Erythroblast (primary cell): ENCODE data around the gene CLIP3.

Experiments
- GATA1 ChIP-seq: IDR thresholded peaks from 2 replicates; pipeline ENCODE4 v1.6.1; 2011; ENCODE audit warnings: low read depth, mild to moderate bottlenecking, control low read depth, low read length, moderate library complexity
- POLR2A ChIP-seq: IDR thresholded peaks from 2 replicates; pipeline ENCODE4 v1.6.1; 2011; ENCODE audit warnings: mild to moderate bottlenecking, low read length

- TF ChIP-seq POLR2A (no peak), GATA1 (no peak)
These were observed 24.2 kb downstream of the CLIP3 start, which contains the start of gene SYNE4 for GRCh38 chr19:36008336-36008978.
